ENCODE results near the gene HHIPL1. TPM values are rescaled to one million over a fixed set of nuclear protein-coding genes. Genes with fewer than 3 reads are reported as not detected.

HHIPL1 gene
- total RNA-seq, 1 experiment from 2014 or later: 2.1 TPM

DNA sequence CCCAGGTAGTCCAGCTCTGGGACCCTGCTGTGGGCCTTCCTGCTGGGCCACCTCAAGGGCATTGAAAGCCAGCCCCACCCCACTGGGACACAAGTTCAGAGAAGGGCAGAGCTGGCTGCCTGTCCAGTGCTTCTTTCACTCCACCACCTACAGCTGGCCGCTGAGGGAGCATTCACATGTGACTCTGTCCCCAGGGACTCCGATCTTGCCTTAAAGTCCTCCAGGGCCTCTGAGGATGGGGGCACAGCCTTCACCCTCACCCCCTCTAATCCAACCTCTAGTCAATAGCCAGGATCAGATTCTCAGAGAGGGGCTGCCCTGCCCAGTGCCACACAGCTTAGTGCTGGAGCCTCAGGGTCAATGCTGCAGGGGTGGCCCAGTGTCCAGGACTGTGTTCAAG is 34.2 kb downstream of the HHIPL1 start:
- no TSS peak for BruUV-seq (replicated peaks)
- in situ Hi-C loops (cut with HindIII; ENCODE audit: low pct_unique_long_range_greater_than_20kb, low sequenced_read_pairs): no loop called here
- Histone ChIP-seq H3K27me3 (ENCODE audit: control insufficient read depth, insufficient read depth, low read length) (no peaks in the 10 kb centered on the region), H3K4me1 (ENCODE audit: control insufficient read depth, insufficient read depth, low read length) (no peaks in the 10 kb centered on the region), H3K4me3 (ENCODE audit: low read depth in 2 of 2, low read length in 2 of 2) (no peak overlapping the region), H3K36me3 (ENCODE audit: control insufficient read depth, insufficient read depth, low read length) (no peaks in the 10 kb centered on the region; the same call in 1 of the 2 replicates), H3K27ac (ENCODE audit: low read length) (no peak overlapping the region), H3K9me3 (ENCODE audit: control insufficient read depth, insufficient read depth, low read depth, low read length) (no peaks in the 10 kb centered on the region)
- ATAC-seq: no peak
- ChIA-PET CTCF (no interaction called here), POLR2A (no interaction called here)
- intact Hi-C loops (cut with micrococcal nuclease; ENCODE audit: unreplicated experiment): no loop called here
- no peak for DNase-seq (ENCODE audit: low read depth, low spot score)
- no peak for TF ChIP-seq REST (IDR thresholded peaks at IDR 0.05; ENCODE audit: insufficient read depth in 1 of 2, low read depth in 2 of 2, low read length in 1 of 2)
- TF ChIP-seq SIN3A (IDR thresholded peaks at IDR 0.05; ENCODE audit: borderline replicate concordance, insufficient read depth, low read depth, low read length): no peak

- no peak for DNase-seq (ENCODE audit: low read depth, low spot score)
- no peak overlapping the region for H3K4me3 ChIP-seq (ENCODE audit: low read depth in 2 of 2, low read length in 2 of 2)
- intact Hi-C loops (cut with micrococcal nuclease; ENCODE audit: unreplicated experiment) (no loop called here), in situ Hi-C loops (cut with HindIII; ENCODE audit: low pct_unique_long_range_greater_than_20kb, low sequenced_read_pairs) (no loop called here)
- no peak for ATAC-seq
- POLR2A ChIA-PET: interaction anchor here (0.6 kb wide), 1 partner anchor 39 kb away, joined by 4 read pairs; no protein-coding TSS in a partner anchor
- no peaks in the 10 kb centered on the region for H3K27me3 ChIP-seq (ENCODE audit: control insufficient read depth, insufficient read depth, low read length)
- no TSS peak for BruUV-seq (replicated peaks)
- no peaks in the 10 kb centered on the region for H3K9me3 ChIP-seq (ENCODE audit: control insufficient read depth, insufficient read depth, low read depth, low read length)
- no peaks in the 10 kb centered on the region for H3K4me1 ChIP-seq (ENCODE audit: control insufficient read depth, insufficient read depth, low read length)
- TF ChIP-seq, protein P1, sequence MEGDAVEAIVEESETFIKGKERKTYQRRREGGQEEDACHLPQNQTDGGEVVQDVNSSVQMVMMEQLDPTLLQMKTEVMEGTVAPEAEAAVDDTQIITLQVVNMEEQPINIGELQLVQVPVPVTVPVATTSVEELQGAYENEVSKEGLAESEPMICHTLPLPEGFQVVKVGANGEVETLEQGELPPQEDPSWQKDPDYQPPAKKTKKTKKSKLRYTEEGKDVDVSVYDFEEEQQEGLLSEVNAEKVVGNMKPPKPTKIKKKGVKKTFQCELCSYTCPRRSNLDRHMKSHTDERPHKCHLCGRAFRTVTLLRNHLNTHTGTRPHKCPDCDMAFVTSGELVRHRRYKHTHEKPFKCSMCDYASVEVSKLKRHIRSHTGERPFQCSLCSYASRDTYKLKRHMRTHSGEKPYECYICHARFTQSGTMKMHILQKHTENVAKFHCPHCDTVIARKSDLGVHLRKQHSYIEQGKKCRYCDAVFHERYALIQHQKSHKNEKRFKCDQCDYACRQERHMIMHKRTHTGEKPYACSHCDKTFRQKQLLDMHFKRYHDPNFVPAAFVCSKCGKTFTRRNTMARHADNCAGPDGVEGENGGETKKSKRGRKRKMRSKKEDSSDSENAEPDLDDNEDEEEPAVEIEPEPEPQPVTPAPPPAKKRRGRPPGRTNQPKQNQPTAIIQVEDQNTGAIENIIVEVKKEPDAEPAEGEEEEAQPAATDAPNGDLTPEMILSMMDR (IDR thresholded peaks at IDR 0.05): no peak
- TF ChIP-seq POLR2AphosphoS5 (IDR thresholded peaks at IDR 0.05; ENCODE audit: low read depth, low read length) (no peak), TCF7L2 (IDR thresholded peaks at IDR 0.05; ENCODE audit: low read depth, low read length) (no peak), REST (IDR thresholded peaks at IDR 0.05; ENCODE audit: insufficient read depth in 1 of 2, low read depth in 2 of 2, low read length in 1 of 2) (no peak), SIN3A (IDR thresholded peaks at IDR 0.05; ENCODE audit: borderline replicate concordance, insufficient read depth, low read depth, low read length) (no peak)
- no peaks in the 10 kb centered on the region; the same call in 1 of the 2 replicates for H3K36me3 ChIP-seq (ENCODE audit: control insufficient read depth, insufficient read depth, low read length)
- CTCF ChIA-PET: interaction anchor here (0.6 kb wide), 1 partner anchor 580 kb away, joined by 4 read pairs; no protein-coding TSS in a partner anchor
- no peak overlapping the region for H3K27ac ChIP-seq (ENCODE audit: low read length)
These were observed 34.6 kb downstream of the HHIPL1 start for GRCh38 chr14:99679543-99679942.
